HPDE6-E6E7 (cell line): ENCODE data around the gene PIGM.

Experiments
- DNase-seq: peaks from one replicate; pipeline ENCODE4 v3.0.0; 2011; ENCODE audit warnings: missing footprints; ENCODE audit errors: extremely low spot score

The PIGM gene

DNA sequence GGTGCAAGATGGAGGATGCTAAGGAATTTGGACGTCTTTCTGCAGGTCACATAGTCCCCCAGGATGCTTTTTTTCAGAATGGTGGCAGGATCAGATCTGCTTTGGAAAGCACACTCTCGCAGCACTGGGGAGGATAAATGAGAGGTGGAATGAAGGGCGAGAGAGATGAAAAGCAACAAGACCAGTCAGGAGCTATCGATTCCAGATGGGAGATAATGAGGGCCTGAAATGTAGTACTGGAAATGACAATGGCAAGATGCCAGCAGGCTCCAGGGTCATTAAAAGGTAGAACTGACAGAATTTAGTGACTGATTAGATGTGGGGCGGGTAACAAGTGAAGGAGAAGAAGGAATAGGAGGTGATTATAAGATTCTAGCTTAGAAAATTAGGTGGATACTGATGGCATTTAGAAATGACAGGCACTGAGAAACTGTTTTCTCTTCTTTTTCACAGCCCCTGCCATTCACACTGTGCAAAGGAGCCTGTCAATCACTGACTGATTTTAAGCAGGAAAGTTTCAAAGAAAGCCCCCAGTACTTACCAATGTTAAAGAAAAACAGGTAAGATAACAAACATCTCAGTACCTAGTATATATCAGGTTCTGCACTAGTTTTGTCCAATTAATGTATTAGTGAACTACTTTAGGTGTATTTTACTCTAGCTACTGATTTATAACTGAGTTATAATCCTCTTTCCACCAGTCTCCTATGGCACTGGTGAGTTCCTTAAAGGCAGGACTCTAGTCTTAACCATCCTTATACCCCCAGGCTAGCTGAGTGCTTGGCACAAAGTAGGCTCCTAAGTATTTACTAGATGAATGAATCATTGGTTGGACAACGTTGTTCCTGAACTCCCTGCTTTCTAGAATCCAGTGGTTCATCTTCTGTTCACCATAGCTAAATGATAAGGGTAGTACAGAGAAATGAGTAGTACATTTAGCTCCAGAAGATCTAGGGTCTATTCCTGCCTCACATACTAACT, 9.2 kb downstream of the PIGM start:
- DNase-seq: no peak

DNA sequence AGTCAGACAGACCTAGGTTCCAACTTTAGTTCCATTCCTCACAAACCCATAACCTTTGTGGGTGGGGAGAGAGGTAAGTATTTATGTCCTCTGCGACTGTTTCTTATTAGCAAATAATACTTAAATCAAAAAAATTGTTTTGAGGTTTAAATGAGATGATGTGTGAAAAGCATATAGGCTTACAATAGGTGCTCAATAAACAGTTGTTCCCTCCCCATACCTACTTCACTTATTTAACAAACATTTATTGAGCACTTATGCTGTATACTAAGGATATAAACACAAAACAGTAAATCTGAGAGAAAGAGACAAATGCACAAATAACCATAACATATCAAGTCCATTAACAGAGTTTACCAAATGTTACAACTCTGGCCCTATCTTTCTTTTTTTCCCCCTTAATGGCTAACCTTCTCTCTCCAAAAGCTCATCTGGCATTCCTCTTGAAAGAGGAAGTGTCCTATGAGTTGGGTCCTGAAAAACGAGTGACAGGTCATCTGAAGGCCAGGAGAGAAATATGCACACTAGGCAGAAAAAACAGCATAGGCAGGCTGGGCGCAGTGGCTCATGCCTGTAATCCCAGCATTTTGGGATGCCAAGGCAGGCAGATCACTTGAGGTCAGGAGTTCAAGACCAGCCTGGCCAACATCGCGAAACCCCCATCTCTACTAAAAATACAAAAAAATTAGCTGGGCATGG, 10.3 kb downstream of the PIGM start:
- DNase-seq: no peak

DNA sequence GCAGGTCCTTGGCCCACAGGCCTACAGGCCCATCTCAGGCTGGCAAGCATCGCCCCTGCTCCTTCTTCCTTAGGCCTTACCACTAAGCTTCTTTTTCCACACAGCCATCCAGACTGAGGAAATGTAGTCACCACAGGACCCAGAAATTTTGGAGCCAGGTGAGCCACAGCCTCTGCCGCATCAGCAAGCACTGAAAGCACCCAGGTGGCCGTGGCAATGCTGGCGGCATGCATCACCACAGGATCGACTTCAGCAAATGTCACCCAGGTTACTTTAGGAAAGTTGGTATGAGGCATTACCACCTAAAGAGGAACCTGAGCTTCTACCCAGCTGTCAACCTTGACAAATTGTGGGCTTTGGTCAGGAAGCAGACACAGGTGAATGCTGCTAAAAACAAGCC, 11.6 kb downstream of the PIGM start:
- DNase-seq: no peak

DNA sequence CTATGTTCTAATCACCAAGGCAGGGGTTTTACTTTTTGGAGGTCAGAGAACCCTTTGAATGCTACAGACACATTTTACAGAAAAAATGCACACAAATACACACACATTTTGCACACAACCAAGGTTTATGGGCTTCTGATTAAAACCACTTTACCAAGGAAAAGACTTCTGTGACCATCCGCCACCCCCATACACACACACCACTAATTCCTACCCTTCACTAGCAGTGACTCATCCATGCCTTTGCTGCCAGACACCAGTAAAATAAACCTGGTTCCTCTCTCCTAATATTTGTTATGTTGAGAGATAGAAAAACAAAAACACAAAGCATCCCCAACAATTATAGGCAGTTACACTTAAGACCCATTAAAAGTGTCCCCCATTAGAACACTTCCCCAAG, 12.9 kb downstream of the PIGM start:
- DNase-seq: peak; percentile 32

DNA sequence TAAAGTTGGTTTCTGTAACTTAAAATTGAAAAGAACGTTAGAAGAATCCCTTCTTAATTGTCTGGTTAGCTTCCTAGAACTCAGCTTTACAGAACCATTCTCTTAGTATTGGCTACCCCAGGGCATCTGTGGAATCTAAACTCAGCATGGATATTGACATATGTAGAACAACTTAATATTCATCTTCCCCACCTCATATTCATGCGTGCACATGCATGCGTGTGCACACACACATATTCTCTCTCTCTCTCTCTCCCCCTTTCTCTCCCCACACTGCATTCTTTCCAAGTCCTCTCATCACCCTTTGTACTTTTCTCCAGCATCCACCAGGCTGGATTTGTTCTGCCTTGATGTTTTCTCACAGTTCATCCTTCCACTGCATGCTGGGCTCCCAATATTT, 13.4 kb downstream of the PIGM start:
- DNase-seq: no peak

DNA sequence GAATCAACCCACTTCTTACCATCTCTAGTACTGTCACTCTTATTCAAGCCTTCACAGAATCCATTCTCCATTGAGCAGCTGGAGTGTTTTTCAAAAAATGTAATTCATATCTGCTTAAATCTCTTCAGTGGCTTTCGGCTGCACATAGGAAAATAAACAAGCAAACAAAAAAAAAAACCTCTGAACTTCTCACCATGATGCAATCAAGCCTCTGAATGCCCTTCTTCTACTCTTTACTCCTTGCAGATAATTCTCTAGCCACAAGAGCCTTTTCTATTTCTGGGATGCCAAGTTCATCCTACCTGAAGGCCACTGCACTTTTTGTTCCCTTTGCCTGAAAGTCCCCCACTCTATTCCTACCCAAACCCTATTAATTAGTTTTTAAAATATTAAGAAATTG, 14.2 kb downstream of the PIGM start:
- DNase-seq: no peak

DNA sequence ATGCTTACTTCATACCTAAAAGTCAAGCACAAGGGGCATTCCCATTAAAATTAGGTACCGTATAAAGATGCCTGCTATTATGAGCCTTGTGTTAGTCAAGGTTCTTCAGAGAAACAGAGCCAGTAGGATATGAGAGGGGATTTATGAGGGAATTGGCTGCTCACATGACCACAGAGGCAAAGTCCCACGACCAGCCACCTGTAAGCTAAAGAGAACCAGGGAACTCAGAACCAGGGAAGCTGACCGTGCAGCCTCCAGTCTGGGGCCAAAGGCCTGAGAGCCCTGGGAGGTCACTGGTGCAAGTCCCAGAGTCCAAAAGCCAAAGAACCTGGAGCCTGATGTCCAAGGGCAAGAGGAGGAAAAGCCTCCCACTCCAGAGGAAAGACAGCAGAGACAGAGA, 20.0 kb downstream of the PIGM start:
- DNase-seq: no peak

DNA sequence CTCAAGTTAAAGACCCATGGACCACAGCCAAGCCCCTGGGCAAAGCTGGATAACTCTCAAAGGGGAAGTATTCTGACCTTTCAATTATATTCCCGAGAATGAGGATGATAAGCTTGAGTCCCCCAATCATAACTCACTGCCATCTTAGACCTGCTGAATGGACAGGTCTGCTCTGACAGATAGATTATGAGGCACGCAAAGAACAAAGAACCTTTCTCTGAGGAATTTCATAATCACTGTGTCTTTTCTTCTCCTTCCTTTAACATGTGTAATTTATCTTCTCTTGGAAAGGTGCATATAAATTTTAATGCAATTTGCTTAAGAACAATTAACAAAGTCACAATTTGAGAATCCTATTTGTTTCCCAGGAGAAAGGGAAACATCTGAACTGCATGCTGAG, 22.0 kb downstream of the PIGM start:
- no peak for DNase-seq

- DNase-seq: no peak
Measured at GRCh38 chr1:160009081-160009480, 22.7 kb downstream of the PIGM start.

DNA sequence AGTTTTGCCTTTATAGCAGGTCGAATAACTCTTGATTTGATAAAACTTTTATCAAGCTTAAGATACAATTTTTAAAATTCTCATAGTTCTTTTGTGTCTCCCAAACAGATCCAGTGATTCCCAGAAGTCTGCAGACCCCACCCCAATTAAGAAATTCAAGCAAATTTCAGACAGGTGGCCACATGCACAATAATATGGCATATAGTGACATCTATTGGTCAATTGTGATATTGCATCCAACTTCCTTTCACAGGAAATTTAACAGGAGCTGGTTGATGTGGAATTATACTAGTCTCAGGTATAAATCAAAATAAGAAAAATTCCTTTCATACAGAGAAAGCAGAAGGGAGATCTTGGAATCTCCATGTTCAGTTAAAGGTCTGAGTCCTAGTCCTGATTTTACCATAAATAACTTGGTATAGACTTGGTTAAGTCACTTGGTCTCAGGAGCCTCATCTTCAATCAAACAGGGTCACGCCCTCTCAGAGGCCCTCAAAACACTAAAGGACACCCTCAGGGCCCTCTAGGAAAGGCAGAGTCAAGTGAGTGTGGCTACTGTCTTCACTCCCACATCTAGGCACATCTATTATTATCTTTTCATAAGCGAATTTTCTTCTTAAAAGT, 24.1 kb downstream of the PIGM start:
- no peak for DNase-seq

- DNase-seq: peak; percentile 82
Measured at GRCh38 chr1:160006312-160006940, 25.4 kb downstream of the PIGM start.

- no peak for DNase-seq
Measured at GRCh38 chr1:160005070-160005469, 26.7 kb downstream of the PIGM start.

GRCh38 chr1:160004425-160004824, 27.4 kb downstream of the PIGM start:
- DNase-seq: no peak

DNA sequence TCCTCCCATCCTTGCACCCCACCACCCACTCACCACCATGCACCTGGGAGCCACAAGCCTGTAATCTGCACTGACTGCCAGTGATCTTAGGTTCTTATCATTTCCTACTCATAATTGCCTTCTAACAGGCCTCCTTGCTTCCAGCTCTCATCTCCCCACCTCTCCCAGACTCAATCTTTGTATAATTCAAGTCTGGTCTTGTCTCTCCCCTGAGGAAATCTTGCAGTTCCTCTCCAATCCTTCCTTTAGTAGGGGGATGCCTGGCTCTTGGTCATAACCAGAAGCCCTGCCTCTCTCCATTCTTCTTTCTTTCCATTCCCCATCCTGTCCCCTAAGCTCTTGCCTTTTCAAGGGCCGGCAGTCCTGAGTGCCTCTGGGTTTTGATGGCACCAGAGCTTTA, 27.8 kb downstream of the PIGM start:
- no peak for DNase-seq

DNA sequence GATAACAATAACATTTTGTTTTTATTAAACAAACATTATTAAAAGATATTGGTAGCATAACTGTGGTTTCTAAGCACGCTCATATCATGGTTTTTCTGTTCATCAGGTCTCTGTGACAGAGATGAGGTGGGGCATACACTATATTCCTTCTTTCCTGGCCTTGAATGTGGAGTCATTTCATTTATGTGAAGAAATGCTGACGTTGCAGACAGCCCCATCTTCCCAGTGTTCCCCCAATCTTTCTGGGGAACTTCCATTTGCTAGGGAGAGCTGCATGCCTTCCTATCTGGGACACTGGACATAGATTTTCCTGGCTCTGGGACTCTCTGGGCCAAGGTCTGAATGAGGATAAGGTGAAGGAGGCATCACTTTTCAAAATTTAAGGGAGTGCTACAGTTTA, 30.4 kb downstream of the PIGM start:
- no peak for DNase-seq

GRCh38 chr1:159999204-159999603, 32.6 kb downstream of the PIGM start:
- no peak for DNase-seq

GRCh38 chr1:159996653-159997052, 35.1 kb downstream of the PIGM start:
- peak; percentile 45 for DNase-seq

GRCh38 chr1:159994896-159995295, 36.9 kb downstream of the PIGM start:
- DNase-seq: no peak

GRCh38 chr1:159993911-159994310, 37.9 kb downstream of the PIGM start:
- no peak for DNase-seq

- no peak for DNase-seq
Measured at GRCh38 chr1:159992161-159992560, 39.6 kb downstream of the PIGM start.

DNA sequence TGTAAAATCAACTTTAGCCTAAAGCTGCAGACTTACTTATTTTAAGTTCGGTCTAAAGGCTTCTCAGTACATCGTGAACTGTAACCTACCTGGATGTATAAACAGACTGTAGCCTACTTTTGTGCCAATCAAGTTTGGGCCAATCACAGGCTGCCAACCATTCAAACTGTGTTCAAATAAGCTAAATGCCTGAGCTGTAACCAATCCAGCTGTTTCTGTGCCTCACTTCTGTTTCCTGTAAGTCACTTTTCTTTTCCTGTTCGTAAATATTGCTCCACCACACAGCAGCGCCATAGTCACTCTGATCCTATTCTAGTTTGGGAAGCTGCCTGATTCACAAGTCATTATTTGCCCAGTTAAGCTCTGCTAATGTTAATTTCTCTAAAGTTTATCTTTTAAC, 40.3 kb downstream of the PIGM start:
- no peak for DNase-seq

GRCh38 chr1:159990005-159990404, 41.8 kb downstream of the PIGM start:
- DNase-seq: no peak
